GM10847 (cell line): ENCODE results near the gene DKK1.

Experiments
- POLR2A ChIP-seq: IDR thresholded peaks from 2 replicates; pipeline ENCODE4 v1.6.1; 2011; ENCODE audit not compliant: insufficient read length; ENCODE audit errors: extremely low read depth

DKK1 gene, protein sequence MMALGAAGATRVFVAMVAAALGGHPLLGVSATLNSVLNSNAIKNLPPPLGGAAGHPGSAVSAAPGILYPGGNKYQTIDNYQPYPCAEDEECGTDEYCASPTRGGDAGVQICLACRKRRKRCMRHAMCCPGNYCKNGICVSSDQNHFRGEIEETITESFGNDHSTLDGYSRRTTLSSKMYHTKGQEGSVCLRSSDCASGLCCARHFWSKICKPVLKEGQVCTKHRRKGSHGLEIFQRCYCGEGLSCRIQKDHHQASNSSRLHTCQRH

DNA sequence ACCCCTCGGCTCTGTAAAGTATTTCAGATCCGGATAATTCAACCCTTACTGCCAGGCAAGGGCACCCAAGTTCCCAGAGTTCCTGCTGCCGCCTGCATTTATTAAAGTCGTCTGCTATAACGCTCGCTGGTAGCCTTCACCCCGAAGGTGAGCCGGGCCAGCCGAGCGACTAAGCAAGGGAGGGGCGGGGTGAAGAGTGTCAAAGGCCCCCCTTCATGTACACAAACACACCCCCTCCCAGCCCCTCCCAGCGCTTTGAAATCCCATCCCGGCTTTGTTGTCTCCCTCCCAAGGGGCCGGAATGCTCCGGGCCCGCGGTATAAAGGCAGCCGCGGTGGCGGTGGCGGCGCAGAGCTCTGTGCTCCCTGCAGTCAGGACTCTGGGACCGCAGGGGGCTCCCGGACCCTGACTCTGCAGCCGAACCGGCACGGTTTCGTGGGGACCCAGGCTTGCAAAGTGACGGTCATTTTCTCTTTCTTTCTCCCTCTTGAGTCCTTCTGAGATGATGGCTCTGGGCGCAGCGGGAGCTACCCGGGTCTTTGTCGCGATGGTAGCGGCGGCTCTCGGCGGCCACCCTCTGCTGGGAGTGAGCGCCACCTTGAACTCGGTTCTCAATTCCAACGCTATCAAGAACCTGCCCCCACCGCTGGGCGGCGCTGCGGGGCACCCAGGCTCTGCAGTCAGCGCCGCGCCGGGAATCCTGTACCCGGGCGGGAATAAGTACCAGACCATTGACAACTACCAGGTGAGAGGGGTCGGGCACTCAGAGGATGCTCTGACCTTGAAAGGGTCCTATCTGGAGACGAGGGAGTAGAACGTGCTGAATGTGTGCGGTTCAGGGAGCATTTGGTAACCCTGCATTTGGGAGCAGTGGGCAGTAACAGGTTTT is at the start of gene DKK1:
Gene DKK1 (plus strand): TSS at position 349 of the 889 bp plus-strand sequence. CDS start 154 bp downstream, at position 503.
- no peak for TF ChIP-seq POLR2A

DNA sequence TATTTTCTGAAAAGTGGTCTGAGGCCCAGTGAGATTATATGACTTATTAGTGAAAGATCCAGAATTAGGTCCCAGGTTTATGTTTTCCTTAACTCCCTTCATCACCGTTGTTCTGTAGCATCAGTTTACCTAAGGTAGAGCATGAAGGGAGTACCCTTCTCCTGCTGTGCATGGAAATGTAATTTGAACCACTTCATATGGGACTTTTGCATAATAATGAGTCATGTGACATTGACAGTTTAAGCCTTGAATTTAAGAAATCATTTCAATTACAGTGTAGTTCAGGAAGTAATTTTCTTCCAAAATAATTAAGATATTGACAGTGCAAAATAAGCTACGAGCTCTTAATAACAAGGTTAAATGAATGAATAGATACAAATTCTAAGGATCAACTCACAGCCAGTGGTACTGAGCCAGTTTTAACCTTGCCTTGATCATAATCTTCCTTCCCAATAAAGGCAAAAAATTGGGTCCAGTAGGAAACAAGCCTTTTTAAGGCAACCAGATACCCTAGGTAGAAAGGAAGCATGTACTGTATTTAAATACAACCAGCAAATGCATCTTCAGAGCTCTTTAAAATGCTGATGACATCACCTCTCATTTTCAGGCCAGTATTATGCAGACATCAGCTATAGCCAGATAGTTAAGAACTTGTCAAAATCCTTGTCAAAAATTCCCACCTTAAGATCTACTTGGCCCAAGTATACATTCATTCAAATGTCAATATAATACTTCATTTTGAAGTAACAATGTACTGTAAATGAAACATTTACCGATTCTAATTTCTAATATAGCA is 48.8 kb upstream of the DKK1 start:
- no peak for TF ChIP-seq POLR2A

DNA sequence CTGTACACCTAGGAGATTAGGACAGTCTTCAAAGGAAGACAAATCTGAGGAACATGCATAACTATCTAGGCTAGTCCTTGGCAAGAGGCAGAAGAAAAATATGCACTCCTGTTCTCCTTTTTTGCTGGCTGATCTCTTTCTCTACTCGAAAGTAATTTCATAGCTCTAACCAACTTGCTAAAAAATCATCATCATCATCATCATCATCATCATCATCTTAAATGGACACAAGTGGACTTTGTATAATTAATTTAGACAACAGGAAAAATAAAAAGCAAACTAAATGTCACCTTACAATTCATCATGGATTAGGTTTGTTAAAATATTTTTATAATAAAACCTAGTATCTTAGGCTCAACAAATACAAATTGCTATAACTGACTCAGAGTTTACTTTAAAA is 47.2 kb upstream of the DKK1 start:
- no peak for TF ChIP-seq POLR2A

DNA sequence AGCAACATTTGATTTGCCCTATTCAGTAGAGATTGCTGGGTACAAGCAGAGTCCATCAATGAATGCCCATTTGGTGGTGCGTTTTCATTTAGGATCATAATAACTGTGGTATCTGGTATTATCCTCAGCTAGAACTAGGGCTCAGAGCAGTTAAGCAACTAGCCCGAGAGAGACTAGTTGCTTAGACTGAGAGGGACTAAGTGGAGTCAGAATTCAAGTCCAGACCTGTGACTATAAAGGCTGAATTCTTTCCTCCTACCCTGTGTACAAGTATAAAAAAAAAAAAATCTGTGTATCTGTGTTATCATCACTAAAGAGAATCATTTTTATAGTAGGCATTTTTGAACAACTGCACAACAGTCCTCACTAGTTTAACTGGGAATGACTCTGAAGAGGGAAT is 45.3 kb upstream of the DKK1 start:
- TF ChIP-seq POLR2A = no peak

DNA sequence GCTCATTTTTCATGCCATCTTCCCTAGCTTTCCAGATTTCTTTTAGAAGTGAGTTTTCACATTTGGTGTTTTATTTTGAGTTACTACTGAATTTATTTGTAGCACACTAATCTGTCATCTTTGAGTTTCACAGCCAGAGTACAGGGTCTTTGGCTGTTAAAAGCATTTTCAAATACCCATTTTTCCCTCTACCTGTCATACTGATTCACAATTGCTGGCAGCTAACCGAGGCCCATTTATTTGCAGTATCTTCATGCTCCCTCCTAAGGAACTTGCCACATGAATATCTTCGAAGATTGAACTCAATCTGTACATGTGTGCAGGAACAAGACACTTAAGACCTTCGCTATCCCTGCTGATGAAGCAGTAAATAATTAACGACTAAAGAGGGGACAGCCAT is 44.8 kb upstream of the DKK1 start:
- no peak for TF ChIP-seq POLR2A

DNA sequence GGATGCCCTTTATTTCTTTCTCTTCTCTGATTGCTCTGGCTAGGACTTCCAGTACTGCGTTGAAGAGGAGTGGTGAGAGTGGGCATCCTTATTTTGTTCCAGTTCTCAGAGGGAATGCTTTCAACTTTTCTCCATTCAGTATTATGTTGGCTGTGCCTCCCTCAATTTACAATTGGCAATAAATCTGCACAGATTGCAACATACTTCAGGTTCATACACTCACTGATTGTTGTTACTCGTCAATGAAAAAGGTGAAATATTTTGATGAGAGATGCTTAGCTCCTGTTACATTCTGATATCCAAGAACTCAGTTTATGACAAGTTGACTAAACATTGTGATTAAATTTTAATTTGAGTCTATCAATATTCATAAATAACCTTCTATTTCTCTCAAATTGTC is 37.9 kb upstream of the DKK1 start:
- no peak for TF ChIP-seq POLR2A

DNA sequence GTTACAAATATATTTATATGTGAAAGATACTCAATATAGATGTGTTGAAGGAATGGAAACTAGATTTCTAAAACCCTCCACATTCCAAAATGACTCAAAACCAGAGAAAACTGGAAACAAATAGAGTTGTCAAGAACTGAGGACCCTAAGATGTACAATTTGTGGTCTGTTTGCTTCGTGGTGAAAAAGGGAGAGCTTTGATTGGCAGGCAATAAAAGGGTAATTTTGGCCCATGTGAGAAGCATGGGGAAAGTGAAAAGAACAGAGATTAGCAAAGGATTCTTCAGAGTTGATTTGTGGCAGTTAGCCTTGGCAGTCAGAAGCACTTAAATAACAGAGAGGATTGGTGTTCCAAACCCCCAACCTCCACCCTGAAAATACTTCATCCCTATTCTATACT is 37.1 kb upstream of the DKK1 start:
- no peak for TF ChIP-seq POLR2A

DNA sequence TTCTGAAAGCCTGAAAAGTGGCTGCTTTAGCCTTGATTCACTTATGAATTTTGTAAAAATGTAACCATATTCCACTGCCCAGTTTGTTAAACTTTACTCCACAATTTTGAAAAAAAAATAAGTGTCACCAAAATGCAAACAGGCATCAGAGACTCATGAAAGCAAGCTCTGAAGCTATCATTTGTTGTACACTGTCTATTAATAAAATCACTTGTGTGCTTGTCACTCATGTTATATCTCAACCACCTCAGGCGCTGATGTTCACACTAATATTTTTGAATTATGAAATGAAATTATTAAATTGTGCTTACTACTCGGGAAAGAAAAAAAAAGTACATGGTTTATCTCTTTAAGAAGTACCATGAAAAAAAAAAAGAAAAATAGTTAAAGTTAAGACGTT is 34.5 kb upstream of the DKK1 start:
- TF ChIP-seq POLR2A = no peak

DNA sequence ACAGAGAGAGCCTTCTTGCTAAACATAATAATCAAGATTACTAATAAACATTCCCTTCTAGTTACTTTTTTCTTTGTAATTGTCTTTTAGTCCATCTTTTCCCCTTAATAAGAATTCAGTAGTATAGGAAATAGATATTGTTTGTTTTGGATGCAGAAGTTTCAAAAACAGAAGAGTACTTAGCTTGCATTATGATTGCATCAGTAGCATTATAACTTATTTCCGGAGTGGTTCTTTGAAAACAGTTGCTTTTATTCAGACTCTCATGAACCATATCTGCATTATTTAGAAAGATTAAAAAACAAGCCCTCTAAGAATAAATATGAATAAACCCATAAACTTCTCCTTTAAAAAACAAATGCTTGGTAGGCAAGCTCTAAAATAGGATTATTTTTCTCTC is 34.0 kb upstream of the DKK1 start:
- TF ChIP-seq POLR2A = no peak

DNA sequence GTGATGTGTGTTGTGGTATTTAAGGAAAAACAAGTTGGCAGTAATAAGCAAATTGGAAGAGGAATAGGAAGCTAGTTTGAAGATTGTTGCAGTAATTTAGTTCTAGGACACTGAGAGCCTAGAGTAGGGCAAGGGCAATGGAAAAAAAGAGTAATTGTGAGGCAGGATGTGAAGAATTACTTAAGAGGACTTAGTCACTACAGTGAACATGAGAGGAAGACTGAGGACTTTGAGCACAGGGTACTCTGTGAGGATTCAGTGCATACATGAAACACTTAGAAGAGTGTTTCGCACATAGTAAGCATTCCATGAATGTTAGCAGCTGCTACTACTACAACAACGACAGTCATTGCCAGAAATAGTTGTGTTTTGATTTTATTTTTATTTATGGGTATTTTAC is 30.9 kb upstream of the DKK1 start:
- TF ChIP-seq POLR2A = no peak

DNA sequence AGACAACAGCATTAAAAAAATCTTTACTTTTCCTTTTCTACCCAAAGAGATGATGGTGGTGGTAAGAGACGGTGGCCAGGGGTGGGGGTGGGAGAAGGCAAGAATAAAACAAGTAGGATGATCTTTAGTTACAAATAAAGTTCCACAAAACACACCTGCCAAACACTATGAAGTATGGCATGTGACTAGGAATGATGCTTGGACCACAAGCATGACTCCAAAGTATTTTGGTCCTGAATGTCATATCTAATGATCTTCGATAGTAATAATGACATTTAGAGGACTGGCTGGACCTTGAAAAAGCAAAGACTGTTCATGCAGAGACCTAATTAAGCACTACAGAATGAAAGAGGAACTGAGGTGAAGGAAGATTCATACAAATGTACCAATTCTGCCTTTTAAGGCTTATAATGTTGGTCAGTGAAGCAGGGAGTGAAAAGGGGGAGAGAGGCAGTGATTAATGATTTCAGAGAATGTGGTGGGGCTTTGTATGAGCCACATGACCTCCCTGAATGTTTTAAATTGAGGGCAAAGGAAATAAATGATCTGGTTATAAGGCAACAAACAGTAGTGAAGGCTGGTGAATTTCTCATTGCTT is 29.6 kb upstream of the DKK1 start:
- TF ChIP-seq POLR2A = no peak

DNA sequence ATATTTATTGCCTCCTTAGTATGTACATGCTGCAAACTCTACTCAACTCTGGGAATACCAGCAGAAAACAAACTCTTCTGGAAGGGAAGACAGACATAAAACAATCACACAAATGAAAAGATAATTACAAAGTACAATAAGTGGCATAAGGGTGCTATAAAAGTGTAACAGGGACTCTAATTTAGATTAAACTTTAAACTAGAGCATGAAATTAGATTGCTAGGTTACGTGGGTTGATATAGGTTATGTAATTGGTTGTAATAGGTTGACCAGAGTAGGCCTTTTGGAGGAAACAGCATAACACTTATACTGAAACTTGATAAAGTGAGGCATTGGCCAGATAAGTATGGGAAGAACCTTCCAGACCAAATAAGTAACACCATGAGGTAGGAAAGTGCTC is 26.2 kb upstream of the DKK1 start:
- no peak for TF ChIP-seq POLR2A

DNA sequence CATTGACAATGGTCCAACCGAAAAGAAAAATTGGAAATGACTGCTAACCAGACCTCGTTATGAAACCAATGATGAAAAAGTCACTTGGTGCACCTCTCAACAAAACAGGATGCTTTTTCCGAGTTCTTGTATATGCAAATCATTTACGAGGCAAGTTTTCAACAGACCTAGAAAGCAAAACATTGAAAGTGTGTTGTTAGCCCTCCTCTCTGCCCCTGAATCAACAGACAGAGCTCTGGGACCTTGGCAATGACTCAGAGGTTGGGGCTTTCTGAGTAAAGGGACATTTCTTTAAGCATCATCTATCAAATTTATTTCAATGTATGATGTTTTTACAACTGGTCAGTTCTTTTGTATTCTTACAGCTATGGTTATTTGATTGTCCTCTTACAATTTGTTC is 16.3 kb upstream of the DKK1 start:
- TF ChIP-seq POLR2A = no peak

DNA sequence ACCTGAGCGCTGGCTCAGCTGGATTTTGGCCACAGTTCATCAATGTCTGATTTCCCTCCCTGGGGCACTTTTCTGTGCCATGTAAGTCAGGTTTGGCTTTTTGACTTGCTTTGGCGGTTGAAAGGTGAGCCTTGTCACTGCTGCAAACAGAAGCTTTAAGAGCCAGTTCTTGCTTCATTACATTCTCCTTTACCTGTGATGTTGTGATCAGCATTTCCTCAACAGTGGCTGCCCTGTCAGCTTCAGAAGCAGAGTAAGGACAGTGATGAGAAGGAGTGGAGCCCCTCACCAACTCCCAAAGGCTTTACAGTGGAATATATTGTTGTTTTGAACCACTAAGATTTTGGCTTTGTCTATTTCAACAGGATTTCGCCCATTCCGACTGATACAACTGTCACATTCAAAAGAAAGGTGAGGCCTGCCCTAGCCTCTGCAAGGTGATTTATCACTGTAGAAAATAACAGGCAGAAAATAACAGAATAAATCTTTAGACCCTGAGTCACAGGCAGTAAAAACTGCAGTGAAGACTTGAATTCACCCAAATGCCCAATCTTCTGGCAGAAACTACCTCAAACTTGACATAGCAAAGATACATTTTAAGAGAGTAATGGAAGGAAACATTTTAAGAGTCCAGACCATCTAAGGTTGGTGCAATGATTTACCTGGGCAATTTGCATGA is 13.3 kb upstream of the DKK1 start:
- TF ChIP-seq POLR2A = no peak
